ENCODE results near the gene RAD54L2. TPM values are rescaled to one million over a fixed set of nuclear protein-coding genes. Genes with fewer than 3 reads are reported as not detected.
"Not testable (repeated sequence)": the region's sequence is repeated elsewhere in the genome, so short reads cannot be mapped to it uniquely, and the experiment has no call there.

The RAD54L2 gene
- total RNA-seq, 1 donor from 2014 or later = 17.8 TPM

DNA sequence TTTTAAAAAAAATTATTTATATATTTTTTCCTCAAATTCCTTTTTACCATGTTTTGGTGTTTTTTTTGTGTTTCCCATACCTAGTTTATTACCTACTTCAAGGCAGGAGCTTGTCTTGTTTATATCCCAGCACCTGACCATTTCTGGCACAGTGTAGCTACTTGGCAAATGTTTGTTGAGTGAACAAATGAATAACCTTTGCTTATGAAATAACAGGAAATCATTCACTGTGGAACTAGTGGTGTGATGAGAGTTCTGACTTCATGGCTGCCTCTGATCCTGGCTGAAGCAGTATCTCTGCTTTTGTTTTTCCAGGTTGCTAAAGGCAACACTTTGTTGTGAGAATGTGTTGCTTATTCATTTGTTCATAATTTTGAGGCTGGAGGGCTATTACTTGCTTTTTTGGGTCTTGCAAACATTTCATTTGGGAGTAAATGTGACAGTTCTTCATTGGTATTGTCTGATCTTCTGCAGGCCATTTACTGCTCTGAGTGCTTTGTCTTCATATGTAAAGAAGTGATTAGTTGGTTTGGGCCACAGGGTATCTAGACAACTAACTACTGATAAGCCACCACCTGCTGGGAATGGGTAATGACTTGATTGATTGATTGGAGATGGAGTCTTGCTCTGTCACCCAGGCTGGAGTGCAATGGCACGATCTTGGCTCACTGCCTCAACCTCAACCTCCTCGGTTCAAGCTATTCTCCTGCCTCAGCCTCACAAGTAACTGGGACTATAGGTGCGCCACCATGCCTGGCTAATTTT, 5.7 kb downstream of the RAD54L2 start:
- peak; percentile 44 for DNase-seq (ENCODE audit: low read depth, low spot score)

DNA sequence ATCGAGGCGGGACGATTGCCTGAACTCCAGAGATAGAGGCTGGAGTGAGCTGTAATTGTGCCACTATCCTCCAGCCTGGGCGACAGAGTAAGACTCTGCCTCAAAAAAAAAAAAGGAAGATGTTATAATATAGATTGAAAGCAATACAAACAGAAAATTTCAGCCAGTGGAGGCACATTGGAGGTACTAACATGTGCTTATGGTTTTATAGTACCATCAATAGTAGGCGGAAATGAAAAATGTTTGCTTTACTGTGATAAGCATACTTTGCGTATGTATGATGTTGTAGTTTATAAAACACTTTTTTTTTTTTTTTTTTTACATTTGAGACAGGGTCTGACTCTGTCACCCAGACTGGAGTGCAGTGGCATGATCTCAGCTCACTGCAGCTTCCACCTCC, 8.8 kb downstream of the RAD54L2 start:
- DNase-seq (ENCODE audit: low read depth, low spot score) = no peak

- no peak for DNase-seq (ENCODE audit: low read depth, low spot score)
Measured at GRCh38 chr3:51549311-51549710, 10.8 kb downstream of the RAD54L2 start.

DNA sequence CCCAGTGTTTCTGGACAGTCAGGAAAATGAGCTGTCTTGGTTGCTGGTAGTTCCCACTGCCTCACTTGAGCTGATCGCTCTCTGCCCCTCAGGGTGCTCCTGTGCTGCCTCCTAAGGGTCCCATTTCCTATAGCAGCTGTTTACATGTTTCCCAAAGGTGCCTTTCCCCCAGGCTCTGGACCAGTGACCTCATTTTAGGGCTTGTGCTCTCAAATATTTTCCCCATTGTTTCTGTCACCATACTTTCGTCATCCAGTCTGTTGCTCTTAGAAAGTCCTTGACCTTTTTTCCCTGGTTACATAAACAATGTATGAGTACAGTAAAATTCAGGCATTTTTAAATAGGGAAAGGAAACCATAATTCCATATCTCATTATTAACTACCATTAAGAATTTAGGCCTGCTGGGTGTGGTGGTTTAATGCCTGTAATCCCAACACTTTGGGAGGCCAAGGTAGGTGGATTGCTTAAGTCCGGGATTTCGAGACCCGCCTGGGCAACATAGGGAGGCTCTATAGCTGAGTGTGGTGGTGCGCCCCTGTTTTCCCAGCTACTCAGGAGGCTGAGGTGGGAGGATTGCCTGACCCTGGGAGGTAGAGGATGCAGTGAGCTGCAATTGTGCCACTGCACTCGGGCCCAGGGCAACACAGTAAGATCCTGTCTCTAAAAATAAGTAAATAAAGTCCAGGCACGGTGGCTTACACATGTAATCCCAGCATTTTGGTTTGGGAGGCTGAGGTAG, 11.7 kb downstream of the RAD54L2 start:
- DNase-seq (ENCODE audit: low read depth, low spot score) = no peak

GRCh38 chr3:51557993-51558392, 19.5 kb downstream of the RAD54L2 start:
- no peak for DNase-seq (ENCODE audit: low read depth, low spot score)

GRCh38 chr3:51559411-51559888, 20.9 kb downstream of the RAD54L2 start:
- no peak for DNase-seq (ENCODE audit: low read depth, low spot score)

GRCh38 chr3:51559961-51560360, 21.4 kb downstream of the RAD54L2 start:
- DNase-seq (ENCODE audit: low read depth, low spot score) = no peak

- not testable (repeated sequence) for DNase-seq (ENCODE audit: low read depth, low spot score)
Measured at GRCh38 chr3:51562403-51562802, 23.9 kb downstream of the RAD54L2 start.

- DNase-seq (ENCODE audit: low read depth, low spot score) = no peak
Measured at GRCh38 chr3:51568036-51568435, 29.5 kb downstream of the RAD54L2 start.

DNA sequence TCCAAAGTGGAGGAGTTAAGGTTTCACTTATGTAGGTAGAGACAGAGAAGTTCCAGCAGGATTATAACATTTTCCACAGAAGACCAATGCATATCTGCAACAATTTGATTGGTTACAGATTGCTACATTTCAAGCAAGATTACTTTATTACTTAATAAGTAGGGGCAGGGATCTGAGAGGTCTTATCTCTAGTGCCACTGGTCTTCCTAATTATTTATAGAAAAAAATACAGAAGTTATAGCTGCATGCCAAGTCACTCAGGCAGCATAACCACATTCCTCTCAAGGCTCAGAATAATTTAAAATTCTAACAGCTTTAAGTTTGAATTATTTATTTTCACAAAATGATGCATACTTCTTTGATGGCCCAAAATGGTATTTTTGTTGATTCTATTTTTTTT, 30.5 kb downstream of the RAD54L2 start:
- no peak for DNase-seq (ENCODE audit: low read depth, low spot score)

- DNase-seq (ENCODE audit: low read depth, low spot score) = no peak
Measured at GRCh38 chr3:51578238-51578637, 39.7 kb downstream of the RAD54L2 start.

GRCh38 chr3:51580418-51580817, 41.9 kb downstream of the RAD54L2 start:
- no peak for DNase-seq (ENCODE audit: low read depth, low spot score)

DNA sequence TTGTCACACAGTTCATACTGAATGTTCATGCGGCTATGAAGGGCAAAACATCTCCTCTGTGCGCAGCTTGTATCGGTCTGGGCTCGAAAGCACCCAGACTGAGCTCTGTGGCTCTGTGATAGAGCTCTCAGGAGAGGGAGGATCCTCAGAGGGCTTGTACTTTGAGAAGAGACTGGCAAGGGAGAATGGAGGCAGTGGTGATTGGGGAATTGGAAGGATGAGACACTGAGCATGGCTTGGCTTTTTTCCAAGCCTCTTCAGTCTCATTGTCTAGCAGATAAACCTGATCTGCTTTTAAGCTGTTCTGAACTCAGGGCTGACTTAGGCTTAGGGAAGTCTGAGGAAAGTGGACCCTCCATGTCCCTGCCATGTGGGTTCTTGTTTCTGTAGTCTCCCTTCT, 43.0 kb downstream of the RAD54L2 start:
- no peak for DNase-seq (ENCODE audit: low read depth, low spot score)

GRCh38 chr3:51585197-51585596, 46.7 kb downstream of the RAD54L2 start:
- DNase-seq (ENCODE audit: low read depth, low spot score) = no peak

DNA sequence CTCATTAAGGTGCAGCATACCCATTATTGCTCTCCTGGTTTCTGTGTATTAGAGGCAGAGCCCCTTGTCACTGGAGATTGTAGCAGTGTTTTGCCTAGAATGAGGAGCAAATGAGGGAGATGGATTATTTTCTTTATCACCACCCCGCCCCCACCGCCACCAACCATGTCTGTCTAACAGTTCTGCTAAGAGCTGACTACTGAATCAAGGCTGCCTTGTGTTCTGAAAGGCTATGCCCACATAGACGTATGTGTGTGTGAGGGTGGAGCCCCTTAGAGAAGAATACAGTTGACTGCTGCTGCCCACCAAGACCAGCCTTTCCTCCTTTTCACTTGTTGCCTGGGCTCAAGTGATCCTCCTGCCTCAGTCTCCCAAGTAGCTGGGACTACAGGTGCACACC, 47.4 kb downstream of the RAD54L2 start:
- no peak for DNase-seq (ENCODE audit: low read depth, low spot score)

Other genes starting within 250 kb of the RAD54L2 start
- 107 and 182 TPM in 2 replicates for gene MANF, start 153.4 kb upstream of the RAD54L2 start, total RNA-seq
- gene RBM15B, start 147.4 kb upstream of the RAD54L2 start, total RNA-seq = 44.6 and 53.2 TPM in 2 replicates
- gene DCAF1, start 38.7 kb upstream of the RAD54L2 start, total RNA-seq = 17.7 and 26.9 TPM in 2 replicates
- 29.4 and 31.5 TPM in 2 replicates for gene TEX264, start 132.5 kb downstream of the RAD54L2 start, total RNA-seq
- 0.18 TPM in 1 of 2 replicates, not detected in the other for gene GRM2, start 168.3 kb downstream of the RAD54L2 start, total RNA-seq
- not detected in 2 replicates for gene IQCF6, start 240.5 kb downstream of the RAD54L2 start, total RNA-seq

Data from pulmonary artery endothelial cell (primary cell).